NT2/D1 (cell line): ENCODE data around the gene SUGP2.

Source experiments
- DNase-seq: peaks from one replicate; pipeline ENCODE4 v3.0.0-alpha.2; 2011; ENCODE audit warnings: low read depth, low spot score
- H3K27me3 ChIP-seq: 2 replicates; pipeline ENCODE4 v1.6.0; 2011; ENCODE audit warnings: mild to moderate bottlenecking; ENCODE audit not compliant: insufficient read length, insufficient read depth
- H3K36me3 ChIP-seq: 2 replicates; pipeline ENCODE4 v1.6.1; 2011; ENCODE audit warnings: mild to moderate bottlenecking, low read length, mixed read lengths; ENCODE audit not compliant: insufficient read depth, insufficient read length
- H3K4me1 ChIP-seq: 2 replicates; pipeline ENCODE4 v1.5.1; 2011; ENCODE audit not compliant: insufficient read depth, insufficient read length
- H3K4me3 ChIP-seq: 2 replicates; pipeline ENCODE4 v1.5.1; 2011; ENCODE audit warnings: low read depth; ENCODE audit not compliant: insufficient read length
- H3K9ac ChIP-seq: 2 replicates; pipeline ENCODE4 v1.6.0; 2011; ENCODE audit warnings: low read depth; ENCODE audit not compliant: insufficient read length
- H3K9me3 ChIP-seq: 2 replicates; pipeline ENCODE4 v1.5.1; 2011; ENCODE audit warnings: mild to moderate bottlenecking, low read length; ENCODE audit not compliant: insufficient read depth
- SUZ12 ChIP-seq: IDR thresholded peaks from 2 replicates; pipeline ENCODE4 v1.6.1; 2011; ENCODE audit not compliant: insufficient read length, insufficient read depth; ENCODE audit errors: extremely low read depth
- YY1 ChIP-seq: IDR thresholded peaks from 2 replicates; pipeline ENCODE4 v1.6.1; 2011; ENCODE audit not compliant: insufficient read length, insufficient read depth
- ZNF274 ChIP-seq: IDR thresholded peaks from 2 replicates; pipeline ENCODE4 v1.6.1; 2011; ENCODE audit warnings: mild to moderate bottlenecking, low read depth, low read length

Gene SUGP2

DNA sequence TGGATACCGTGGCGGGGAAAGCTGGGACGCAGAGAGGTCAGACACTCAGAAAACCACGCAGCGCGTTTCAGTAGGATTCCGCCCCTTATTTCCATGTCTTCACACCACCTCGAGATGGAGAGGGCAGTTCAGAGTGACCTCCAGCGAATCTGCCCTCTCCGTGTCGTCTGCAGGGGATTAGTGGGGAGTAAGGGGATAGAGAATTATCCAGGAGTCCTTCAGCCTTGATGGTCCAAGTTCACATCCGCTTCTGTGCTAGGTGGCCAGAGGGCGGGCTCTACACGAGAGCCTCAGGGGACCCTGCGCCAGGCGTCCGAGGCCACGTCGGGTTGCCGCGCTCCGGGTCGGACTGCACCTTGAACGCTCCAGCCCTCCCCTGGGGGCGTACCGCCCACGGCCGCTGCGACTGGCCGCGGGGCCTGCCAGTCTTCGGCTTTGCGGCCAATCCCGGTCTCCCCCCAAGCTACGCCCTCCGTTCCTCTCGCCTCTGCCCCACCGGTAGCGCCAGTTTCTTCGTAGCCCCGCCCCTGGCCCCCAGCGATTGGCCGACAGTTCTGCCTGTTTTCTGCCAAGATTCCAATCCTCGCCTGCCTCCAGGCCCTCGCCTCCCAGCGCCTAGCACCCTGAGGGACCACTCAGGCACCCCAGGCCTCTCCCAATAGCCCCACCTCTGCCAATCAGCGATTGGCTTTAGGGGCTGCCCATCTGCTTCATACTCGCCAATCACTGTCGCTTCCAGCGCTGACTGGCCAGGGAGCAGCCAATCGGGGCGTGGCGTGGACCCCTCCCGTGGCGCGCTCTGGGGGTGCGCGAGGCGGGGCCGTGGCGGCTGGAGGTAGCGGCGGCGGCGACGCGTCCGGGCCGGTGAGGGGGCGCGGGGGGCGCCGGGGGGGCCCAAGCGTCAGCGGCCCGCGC is 30.1 kb upstream of the SUGP2 start, which contains the start of gene SLC25A42:
SLC25A42 (plus strand) TSS at position 812 of the 915 bp plus-strand sequence. CDS start 32,131 bp downstream, outside the sequence.
- DNase-seq, result peak; percentile 98
- H3K9me3 ChIP-seq, result no peaks in the 10 kb centered on the region
- peak within 1 kb of the TSS; percentile 73 for H3K9ac ChIP-seq
- H3K4me3 ChIP-seq, result peak within 1 kb of the TSS; percentile 53
- TF ChIP-seq SUZ12, result no peak
- TF ChIP-seq YY1, result no peak
- H3K27me3 ChIP-seq, result peaks cover 39% of the 10 kb centered on the region
- peaks cover 5% of the 10 kb centered on the region for H3K4me1 ChIP-seq
- H3K36me3 ChIP-seq, result peaks cover 30% of the 10 kb centered on the region

DNA sequence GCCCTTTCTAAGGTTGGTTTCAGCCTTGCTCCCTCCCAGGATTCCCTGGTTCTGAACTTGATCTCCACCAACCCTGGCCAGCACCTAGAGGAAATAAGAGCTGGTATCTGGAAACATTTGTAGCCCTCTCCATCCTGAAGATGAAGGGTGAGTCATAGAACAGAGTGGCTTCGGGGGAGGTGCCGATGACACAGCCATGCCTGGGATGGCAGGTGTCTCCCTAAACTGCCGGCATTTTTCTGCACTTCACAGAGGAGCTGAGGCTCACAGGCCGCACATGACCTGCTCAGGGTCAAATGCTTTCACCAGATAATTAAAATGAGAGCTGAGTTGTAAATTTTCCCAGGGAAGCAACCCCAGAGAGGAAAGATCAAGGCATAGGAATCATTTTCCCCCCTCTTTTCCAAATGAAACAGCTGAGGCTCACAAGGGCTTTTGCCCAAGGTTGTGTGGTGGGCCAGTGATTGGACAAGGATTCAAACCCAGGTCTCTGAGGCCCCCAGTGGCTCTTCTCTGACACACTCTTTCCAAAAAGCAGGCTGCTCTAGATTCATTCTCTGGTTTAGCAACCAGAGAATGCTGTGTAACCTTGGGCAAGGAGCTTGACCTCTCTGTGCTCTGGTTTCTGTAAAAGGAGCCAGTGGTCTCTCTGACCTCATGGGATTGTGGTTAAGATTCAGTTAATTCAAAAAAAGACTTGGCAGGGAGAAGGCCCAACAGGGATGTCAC is 29.3 kb upstream of the SUGP2 start:
- Histone ChIP-seq H3K9me3 (no peaks in the 10 kb centered on the region), H3K4me3 (peak overlapping the region; percentile 12), H3K9ac (peak overlapping the region; percentile 73), H3K36me3 (peaks cover 38% of the 10 kb centered on the region), H3K27me3 (peaks cover 36% of the 10 kb centered on the region), H3K4me1 (peaks cover 5% of the 10 kb centered on the region)
- TF ChIP-seq ZNF274 (no peak), SUZ12 (no peak), YY1 (no peak)
- no peak for DNase-seq

DNA sequence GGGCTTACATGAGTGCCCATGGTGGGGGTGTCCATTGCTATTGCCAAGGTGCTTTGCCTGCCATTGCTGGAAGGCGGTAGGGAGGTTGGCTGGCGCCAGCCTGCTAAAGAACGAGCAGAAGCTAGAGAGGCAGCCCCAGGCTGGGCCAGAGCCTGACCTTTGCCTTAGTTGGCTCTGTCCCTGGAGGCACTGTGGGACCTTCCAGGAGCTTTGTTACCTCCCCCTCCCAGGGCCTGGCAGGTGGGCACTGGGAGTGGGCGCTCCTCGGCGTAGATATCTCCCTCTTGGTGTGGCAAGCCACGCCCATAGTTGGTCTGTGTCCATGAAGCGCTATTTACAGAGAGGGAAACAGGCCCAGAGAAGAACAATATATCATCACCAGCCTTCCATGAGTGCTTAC is 28.2 kb upstream of the SUGP2 start:
- DNase-seq, result no peak
- TF ChIP-seq YY1 (no peak), ZNF274 (no peak), SUZ12 (no peak)
- H3K4me1 ChIP-seq, result peaks cover 5% of the 10 kb centered on the region
- H3K9me3 ChIP-seq, result no peaks in the 10 kb centered on the region
- H3K27me3 ChIP-seq, result peaks cover 25% of the 10 kb centered on the region
- H3K4me3 ChIP-seq, result no peak overlapping the region
- H3K36me3 ChIP-seq, result peaks cover 49% of the 10 kb centered on the region
- no peak overlapping the region for H3K9ac ChIP-seq

DNA sequence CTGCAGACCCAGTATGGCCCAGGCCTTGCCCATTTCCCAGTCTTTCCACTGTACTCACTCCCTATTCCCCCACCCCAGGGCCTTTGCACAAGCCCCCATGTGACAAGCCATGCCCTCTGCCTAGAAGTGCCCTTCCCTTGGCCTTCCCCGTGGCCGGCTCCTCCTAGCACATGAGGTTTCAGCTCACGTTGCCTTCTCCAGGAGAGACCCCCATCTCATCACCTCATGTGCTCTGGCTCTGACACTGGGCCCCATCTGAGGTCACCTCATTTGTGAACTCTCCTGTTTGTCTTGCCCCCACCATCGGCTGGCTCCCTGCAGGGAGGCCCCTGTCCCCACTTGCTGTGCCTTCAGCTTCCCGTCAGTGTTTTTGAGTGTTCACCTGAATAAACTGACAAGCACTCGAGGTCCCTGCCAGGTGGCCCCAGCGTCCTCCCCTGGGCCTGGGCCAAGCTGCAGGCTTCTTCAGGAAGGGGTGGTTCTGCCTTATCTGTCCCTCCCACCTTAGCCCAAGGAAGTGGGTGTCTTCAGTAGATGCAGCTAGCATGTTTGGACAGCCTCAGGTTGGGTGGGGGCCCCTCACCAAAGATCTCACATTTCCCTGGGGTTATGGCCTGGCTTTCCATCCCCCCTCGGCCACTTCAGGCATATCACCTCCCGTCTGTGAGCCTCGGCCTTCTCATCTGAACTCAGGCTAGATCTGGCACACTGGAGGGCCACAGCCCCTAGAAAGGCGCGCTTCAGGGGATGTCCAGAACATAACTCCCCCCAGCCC is 26.7 kb upstream of the SUGP2 start:
- DNase-seq, result no peak
- no peak overlapping the region for H3K9ac ChIP-seq

DNA sequence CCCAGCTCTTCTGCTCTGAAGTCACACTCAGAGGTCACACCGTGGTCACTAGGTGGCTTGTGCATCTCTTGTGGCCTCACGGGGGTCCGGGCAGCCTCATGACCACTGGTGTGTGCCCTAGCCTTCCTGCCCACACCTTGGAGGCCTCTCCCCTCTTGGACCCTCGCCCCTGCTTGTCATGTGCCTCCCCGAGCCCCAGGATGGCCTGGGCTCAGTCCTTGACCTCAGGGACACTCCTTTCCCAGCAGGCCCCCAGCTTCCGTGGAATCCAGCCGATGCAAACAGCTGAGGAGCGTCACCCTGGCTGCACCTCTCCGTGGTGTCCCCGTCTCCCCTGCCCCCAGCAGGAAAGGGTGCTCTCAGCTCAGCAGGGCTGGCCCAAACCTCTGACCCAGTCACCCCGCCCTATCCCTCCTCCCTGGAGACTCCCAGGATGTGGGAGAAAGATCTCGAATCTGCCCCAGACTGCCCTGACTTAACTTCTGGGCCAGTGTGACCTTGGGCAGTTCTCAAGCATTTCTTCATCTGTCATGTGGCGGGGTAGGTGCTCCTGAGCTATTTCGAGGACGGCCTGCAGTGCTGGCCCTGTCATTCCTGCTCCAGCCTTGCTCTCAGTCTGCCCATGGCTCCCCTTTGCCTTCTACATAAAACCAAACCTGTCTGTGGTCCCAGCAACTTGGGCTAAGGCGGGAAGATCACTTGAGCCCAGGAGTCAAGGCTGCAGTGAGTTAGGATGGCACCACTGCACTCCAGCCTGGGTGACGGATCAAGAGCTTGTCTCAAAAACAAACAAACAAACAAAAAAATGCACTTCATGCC is 25.9 kb upstream of the SUGP2 start:
- DNase-seq, result no peak
- Histone ChIP-seq H3K9me3 (no peaks in the 10 kb centered on the region), H3K4me1 (peaks cover 5% of the 10 kb centered on the region), H3K27me3 (peaks cover 3% of the 10 kb centered on the region), H3K4me3 (no peak overlapping the region), H3K9ac (no peak overlapping the region), H3K36me3 (peaks cover 70% of the 10 kb centered on the region)
- TF ChIP-seq ZNF274 (no peak), YY1 (no peak), SUZ12 (no peak)

More for the DNA sequence above, 26.7 kb upstream of the SUGP2 start:
- H3K27me3 ChIP-seq, result peaks cover 11% of the 10 kb centered on the region
- H3K4me3 ChIP-seq, result no peak overlapping the region
- no peaks in the 10 kb centered on the region for H3K9me3 ChIP-seq
- peaks cover 62% of the 10 kb centered on the region for H3K36me3 ChIP-seq
- H3K4me1 ChIP-seq, result peaks cover 5% of the 10 kb centered on the region
- no peak for TF ChIP-seq SUZ12
- TF ChIP-seq ZNF274, result no peak
- no peak for TF ChIP-seq YY1

DNA sequence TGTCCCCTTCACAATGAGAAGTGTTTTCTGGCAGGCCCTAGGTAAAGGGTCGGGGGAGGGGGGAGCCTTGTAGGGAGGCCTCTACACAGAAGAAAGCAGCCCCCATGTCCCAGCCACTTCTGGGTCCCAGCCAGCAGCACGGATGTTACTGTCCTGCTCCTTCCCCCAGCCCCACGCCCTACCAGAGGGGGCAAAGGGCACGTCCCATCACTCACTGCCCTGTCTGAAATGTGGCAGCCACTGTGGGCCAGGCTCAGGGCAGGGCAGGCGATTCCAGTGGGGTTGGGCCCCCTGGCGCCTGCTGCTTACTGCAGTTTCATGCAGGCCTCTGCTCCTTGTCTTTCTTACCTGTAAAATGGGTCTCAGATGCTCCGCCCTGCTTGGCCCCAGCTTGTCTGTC is 24.4 kb upstream of the SUGP2 start:
- H3K9ac ChIP-seq, result no peak overlapping the region
- TF ChIP-seq SUZ12, result no peak
- no peak for TF ChIP-seq ZNF274
- no peak for TF ChIP-seq YY1
- peaks cover 4% of the 10 kb centered on the region for H3K4me1 ChIP-seq
- peaks cover 84% of the 10 kb centered on the region for H3K36me3 ChIP-seq
- no peaks in the 10 kb centered on the region for H3K27me3 ChIP-seq
- no peak overlapping the region for H3K4me3 ChIP-seq
- no peak for DNase-seq
- no peaks in the 10 kb centered on the region for H3K9me3 ChIP-seq
